Thymus (tissue), 11 donors: ENCODE data around the gene PCDH9. TPM values are rescaled to one million over a fixed set of nuclear protein-coding genes. Genes with fewer than 3 reads are reported as not detected.
"Not testable (repeated sequence)": the region's sequence is repeated elsewhere in the genome, so short reads cannot be mapped to it uniquely, and the experiment has no call there.

Experiments used
- DNase-seq, 9 donors: peaks; one replicate each; pipeline ENCODE4 v3.0.0-alpha.2; 2013; ENCODE audit warnings: low spot score in 9 of 9, low read depth in 6 of 9, missing footprints in 1 of 9
- H3K27ac ChIP-seq, 2 donors: one replicate each; pipeline ENCODE4 v1.5.1; 2013; ENCODE audit warnings: control low read depth in 1 of 2, low read depth in 1 of 2, low read length in 1 of 2, mild to moderate bottlenecking in 1 of 2, moderate library complexity in 1 of 2
- H3K27me3 ChIP-seq, 2 donors: one replicate each; pipeline ENCODE4 v1.5.1; 2013; ENCODE audit warnings: low read length in 1 of 2; ENCODE audit not compliant: control insufficient read depth in 2 of 2, insufficient read depth in 1 of 2
- H3K36me3 ChIP-seq, 2 donors: one replicate each; pipeline ENCODE4 v1.5.1; 2013; ENCODE audit warnings: low read length in 1 of 2, mild to moderate bottlenecking in 1 of 2, moderate library complexity in 1 of 2; ENCODE audit not compliant: control insufficient read depth in 2 of 2, insufficient read depth in 2 of 2
- H3K4me1 ChIP-seq, 2 donors: one replicate each; pipeline ENCODE4 v1.5.1; 2013; ENCODE audit warnings: low read length in 2 of 2; ENCODE audit not compliant: control insufficient read depth in 2 of 2, insufficient read depth in 2 of 2
- H3K4me3 ChIP-seq, 2 donors: one replicate each; pipeline ENCODE4 v1.5.1; 2013; ENCODE audit warnings: low read length in 2 of 2, control low read depth in 1 of 2, mild to moderate bottlenecking in 1 of 2
- H3K9me3 ChIP-seq, 2 donors: one replicate each; pipeline ENCODE4 v1.5.1; 2013; ENCODE audit warnings: low read length in 1 of 2, mild to moderate bottlenecking in 1 of 2; ENCODE audit not compliant: control insufficient read depth in 2 of 2, insufficient read depth in 1 of 2
- WGBS: extraction: QIAGEN DNeasy Blood & Tissue Kit; methylation state at CpG from one replicate; pipeline ENCODE4 v1.1.7; 2013; 5-methylcytosine and 5-hydroxymethylcytosine counted together
- polyA plus RNA-seq: library from polyadenylated mRNA; stranded (reverse); fragments of 200-250 nt; gene quantifications from one replicate; pipeline ENCODE4 v1.2.3, GENCODE V29; 2013
- total RNA-seq: library from RNA; stranded (reverse); fragments of 120-200 nt; gene quantifications from one replicate; pipeline ENCODE4 v1.2.4, GENCODE V29; 2013
- donor health status: healthy.

Gene PCDH9
- total and polyA plus RNA-seq, 2 donors, result 0.82 to 5.0 TPM

DNA sequence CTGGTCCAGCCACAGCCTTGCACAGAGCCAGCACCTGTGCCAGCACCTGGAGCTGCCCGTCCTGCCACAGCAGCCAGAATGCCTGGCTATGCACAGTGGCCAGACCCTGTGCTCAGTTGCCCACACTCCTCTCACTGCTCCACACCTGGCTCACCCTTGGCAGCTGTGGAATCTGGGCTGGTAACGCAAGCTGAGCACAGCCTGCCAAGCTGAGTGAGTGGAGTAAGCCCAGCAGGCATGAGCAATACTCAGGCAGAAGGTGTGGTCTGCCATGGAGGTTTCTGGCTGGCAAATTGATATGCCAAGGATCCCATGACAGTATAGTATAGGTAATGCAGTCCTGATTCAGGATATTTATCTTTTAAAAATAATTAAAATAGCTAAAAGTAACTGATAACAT lies 122.2 kb downstream of the PCDH9 start:
- Histone ChIP-seq H3K27me3 (no peaks in the 10 kb centered on the region), H3K4me3 (no peak overlapping the region), H3K27ac (no peak overlapping the region), H3K9me3 (peaks cover 0 to 17% of the 10 kb centered on the region in 2 donors), H3K4me1 (no peaks in the 10 kb centered on the region), H3K36me3 (no peaks in the 10 kb centered on the region)
- 97% methylated on average over 2 of the region's 2 CpGs for WGBS
- no peak for DNase-seq

DNA sequence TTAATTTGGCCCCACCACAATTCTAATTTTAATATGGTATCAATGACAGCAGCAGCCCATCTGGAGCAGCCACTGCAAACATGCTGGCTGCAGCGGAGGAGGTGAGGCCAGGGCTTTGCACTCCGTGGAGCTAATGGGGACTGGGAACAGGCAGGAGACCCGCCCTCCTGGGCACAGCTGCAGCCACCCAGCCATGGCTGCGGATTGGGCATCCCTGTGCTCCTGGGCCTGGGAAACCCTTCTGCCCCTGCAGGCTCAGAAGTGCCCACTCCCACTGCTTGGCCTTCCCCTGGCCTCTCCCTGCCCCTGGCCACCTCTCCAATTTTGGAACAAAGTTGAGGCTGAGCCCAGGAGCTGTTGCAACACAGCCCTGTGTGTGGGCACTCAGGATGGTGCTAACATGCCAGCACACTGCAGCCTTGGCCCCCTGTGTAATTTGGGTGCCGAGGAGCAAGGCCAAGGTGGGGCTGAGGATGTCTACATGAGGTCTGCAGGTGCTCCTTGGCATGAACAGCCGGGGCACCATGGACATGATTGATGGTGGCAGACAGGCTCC lies 123.6 kb downstream of the PCDH9 start:
- WGBS, result 95% methylated on average over 6 of the region's 6 CpGs
- DNase-seq, result no peak
- Histone ChIP-seq H3K9me3 (peaks cover 0 to 17% of the 10 kb centered on the region in 2 donors), H3K4me1 (no peaks in the 10 kb centered on the region), H3K36me3 (no peaks in the 10 kb centered on the region), H3K27ac (no peak overlapping the region), H3K27me3 (no peaks in the 10 kb centered on the region), H3K4me3 (no peak overlapping the region)

DNA sequence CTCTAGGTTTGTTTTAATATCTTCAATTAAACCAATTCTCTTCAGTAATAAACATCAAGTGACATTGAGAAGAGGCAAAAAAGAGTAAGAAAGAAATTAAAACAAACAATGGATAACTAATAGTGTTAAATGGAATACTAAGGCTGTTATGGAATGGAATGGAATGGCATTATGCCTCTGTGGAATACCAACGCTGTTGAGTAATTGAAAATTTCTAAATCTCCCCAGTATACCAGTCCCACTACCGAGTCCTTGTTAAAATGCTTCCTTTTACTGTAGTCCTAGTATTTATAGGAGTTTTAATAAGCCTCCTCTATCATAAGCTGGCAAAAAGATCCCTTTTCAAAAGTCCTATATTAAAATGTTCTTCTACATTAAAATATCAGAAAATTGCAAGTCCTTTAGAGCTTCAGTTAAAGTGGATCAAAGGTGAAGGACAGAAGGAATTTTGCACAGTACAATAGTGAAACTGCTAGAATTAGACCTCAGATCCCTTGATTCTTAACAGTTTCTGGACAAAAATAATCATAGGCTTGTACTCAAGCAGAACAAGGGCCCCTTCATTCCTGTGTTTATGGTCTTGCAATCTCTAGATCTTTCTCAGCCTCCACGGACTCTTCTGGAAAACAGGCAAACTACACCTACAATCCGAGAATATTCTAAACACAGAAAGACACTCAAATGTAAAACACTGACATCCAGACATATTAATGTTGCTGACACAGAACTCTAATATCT lies 128.2 kb downstream of the PCDH9 start:
- peaks cover 0 to 6% of the 10 kb centered on the region in 2 donors for H3K9me3 ChIP-seq
- no peak overlapping the region for H3K4me3 ChIP-seq
- DNase-seq, result no peak
- WGBS, result 96% methylated on average over 4 of the region's 4 CpGs
- no peaks in the 10 kb centered on the region for H3K4me1 ChIP-seq
- H3K27ac ChIP-seq, result no peak overlapping the region
- H3K27me3 ChIP-seq, result no peaks in the 10 kb centered on the region
- H3K36me3 ChIP-seq, result no peaks in the 10 kb centered on the region

DNA sequence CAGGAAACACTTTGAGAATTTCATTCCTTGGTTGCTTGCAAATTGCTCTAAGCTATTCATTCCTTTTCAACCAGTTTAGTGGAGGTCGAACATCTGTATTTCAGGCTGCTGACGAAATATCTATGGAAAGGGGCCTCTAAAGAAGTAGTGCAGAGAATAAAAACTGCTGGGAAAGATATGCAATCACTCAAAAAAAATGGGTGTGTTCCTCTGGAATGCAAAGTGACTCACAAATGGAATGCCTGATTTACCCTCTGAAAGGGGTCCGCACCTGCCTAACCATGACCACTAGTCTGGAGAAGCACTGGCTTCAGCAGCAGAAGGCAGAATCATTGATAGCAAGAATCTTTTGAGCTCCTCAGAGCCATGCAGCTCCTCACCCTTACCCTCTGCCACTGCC lies 129.4 kb downstream of the PCDH9 start:
- no peak for DNase-seq
- Histone ChIP-seq H3K9me3 (no peaks in the 10 kb centered on the region), H3K36me3 (no peaks in the 10 kb centered on the region), H3K4me3 (no peak overlapping the region), H3K4me1 (no peaks in the 10 kb centered on the region), H3K27ac (no peak overlapping the region), H3K27me3 (no peaks in the 10 kb centered on the region)
- 94% methylated on average over 3 of the region's 3 CpGs for WGBS

- no peaks in the 10 kb centered on the region for H3K36me3 ChIP-seq
- 97% methylated on average over 7 of the region's 7 CpGs for WGBS
- DNase-seq, result no peak
- no peaks in the 10 kb centered on the region for H3K9me3 ChIP-seq
- no peaks in the 10 kb centered on the region for H3K27me3 ChIP-seq
- no peaks in the 10 kb centered on the region for H3K4me1 ChIP-seq
- H3K4me3 ChIP-seq, result no peak overlapping the region
- no peak overlapping the region for H3K27ac ChIP-seq
Observed at GRCh38 chr13:67099494-67099893, 130.6 kb downstream of the PCDH9 start.

- WGBS, result 97% methylated on average over 3 of the region's 3 CpGs
- H3K9me3 ChIP-seq, result no peaks in the 10 kb centered on the region
Observed at GRCh38 chr13:67097892-67098452, 132.2 kb downstream of the PCDH9 start.

DNA sequence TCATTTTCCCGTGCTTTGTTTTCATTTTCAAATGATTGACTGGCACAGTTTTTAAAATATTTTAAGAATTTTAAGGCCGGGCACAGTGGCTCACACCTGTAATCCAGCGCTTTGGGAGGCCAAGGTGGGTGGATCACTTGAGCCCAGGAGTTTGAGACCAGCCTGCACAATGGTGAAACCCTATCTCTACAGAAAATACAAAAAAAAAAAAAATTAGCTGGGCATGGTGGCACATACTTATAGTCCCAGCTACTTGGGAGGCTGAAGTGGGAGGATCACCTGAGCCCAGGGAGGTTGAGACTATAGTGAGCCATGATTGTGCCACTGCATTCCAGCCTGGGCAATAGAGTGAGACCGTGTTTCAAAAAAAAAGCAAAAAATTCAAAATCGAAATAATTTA lies 133.2 kb downstream of the PCDH9 start:
- H3K4me3 ChIP-seq, H3K27ac ChIP-seq, H3K36me3 ChIP-seq, DNase-seq, H3K4me1 ChIP-seq, H3K27me3 ChIP-seq, H3K9me3 ChIP-seq: not testable (repeated sequence)
- WGBS, result 95% methylated on average over 5 of the region's 5 CpGs

More at GRCh38 chr13:67097892-67098452, 132.2 kb downstream of the PCDH9 start:
- Histone ChIP-seq H3K27me3 (no peaks in the 10 kb centered on the region), H3K4me1 (no peaks in the 10 kb centered on the region), H3K27ac (no peak overlapping the region), H3K4me3 (no peak overlapping the region), H3K36me3 (no peaks in the 10 kb centered on the region)
- no peak for DNase-seq

DNA sequence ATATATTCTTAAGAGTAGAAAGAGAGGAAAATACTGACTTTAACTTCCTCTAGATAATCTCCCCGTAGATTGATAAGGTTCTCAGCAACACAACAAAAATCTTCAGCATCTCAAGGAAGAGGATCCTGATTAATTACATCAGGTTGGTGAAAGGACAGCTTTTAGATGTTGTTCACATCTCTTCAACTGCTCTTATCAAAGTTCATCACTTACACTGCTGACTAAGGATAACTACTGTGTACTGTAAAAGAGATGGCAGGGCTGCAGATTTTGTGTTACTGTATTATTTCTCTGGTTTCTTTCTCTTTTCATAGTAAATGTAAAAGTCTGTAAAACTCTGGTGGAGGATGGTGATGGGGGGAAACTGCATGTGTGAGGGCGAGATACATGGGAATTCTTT lies 133.7 kb downstream of the PCDH9 start:
- Histone ChIP-seq H3K4me1 (no peaks in the 10 kb centered on the region), H3K27me3 (no peaks in the 10 kb centered on the region), H3K36me3 (no peaks in the 10 kb centered on the region), H3K27ac (no peak overlapping the region), H3K4me3 (no peak overlapping the region), H3K9me3 (no peaks in the 10 kb centered on the region)
- DNase-seq, result no peak
- WGBS, result 97% methylated on average over 2 of the region's 2 CpGs

DNA sequence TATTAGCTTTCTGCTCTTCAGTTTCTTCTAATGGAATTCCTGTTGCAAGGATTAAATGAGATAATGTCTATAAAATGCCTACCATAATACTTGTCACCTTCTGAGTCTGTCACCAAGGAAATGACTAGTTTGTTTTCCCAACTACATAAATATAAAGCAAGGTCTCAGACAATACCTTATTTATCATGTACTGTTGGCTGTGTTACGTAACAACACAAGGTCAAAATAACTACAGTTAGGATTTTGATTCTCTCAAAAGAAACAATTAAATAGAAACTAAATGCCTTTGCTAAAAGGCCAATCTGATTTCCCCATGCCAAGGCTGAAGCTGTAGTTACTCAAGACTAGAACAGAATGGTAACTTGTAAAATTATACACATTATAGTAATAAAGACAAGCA lies 134.5 kb downstream of the PCDH9 start:
- DNase-seq, result no peak
- no peaks in the 10 kb centered on the region for H3K9me3 ChIP-seq
- no peaks in the 10 kb centered on the region for H3K27me3 ChIP-seq
- no peaks in the 10 kb centered on the region for H3K36me3 ChIP-seq
- H3K27ac ChIP-seq, result no peak overlapping the region
- H3K4me3 ChIP-seq, result no peak overlapping the region
- WGBS, result 100% methylated on average over 1 of the region's 1 CpG
- no peaks in the 10 kb centered on the region for H3K4me1 ChIP-seq
